K562 (cell line): ENCODE results near the gene FCGR3A.

Experiments used
- CGGBP1 ChIP-seq: fragments of 250-450 bp; sonication (Bioruptor Pico); IDR thresholded peaks from 2 replicates; pipeline ENCODE4 v1.9.0; 2021; ENCODE audit warnings: mild to moderate bottlenecking
- ESRRA ChIP-seq: fragments of 450-650 bp; IDR thresholded peaks from 2 replicates; pipeline ENCODE4 v1.6.1; 2014; ENCODE audit warnings: low read depth, mild to moderate bottlenecking, moderate library complexity, borderline replicate concordance
- FOSL1 ChIP-seq: fragments of 200-800 bp; sonication (Bioruptor generic); conservative IDR thresholded peaks from 2 replicates; pipeline ENCODE4 v1.6.1; 2016; ENCODE audit warnings: missing genetic modification characterization, missing compliant biosample characterization
- FOXO4 ChIP-seq: fragments of 450-650 bp; formaldehyde crosslinking; IDR thresholded peaks from 2 replicates; pipeline ENCODE4 v1.4.0; 2020; ENCODE audit warnings: mild to moderate bottlenecking, moderate library complexity
- MYC ChIP-seq, 2 experiments: fragments of 250-450 bp in 1 of 2; sonication (Bioruptor Pico) in 1 of 2; IDR thresholded peaks; 2 replicates each; pipeline versions ENCODE4 v1.5.1 to v1.6.1; 2012 to 2021; ENCODE audit warnings: low read depth in 2 of 2, borderline replicate concordance in 1 of 2, improper control_type of control experiment in 1 of 2, low read length in 1 of 2, mild to moderate bottlenecking in 1 of 2, moderate library complexity in 1 of 2
- NBN ChIP-seq: fragments of 450-650 bp; IDR thresholded peaks from 2 replicates; pipeline ENCODE4 v1.6.1; 2016; ENCODE audit warnings: low read depth, mild to moderate bottlenecking
- SP1 ChIP-seq: sonication (generic); formaldehyde crosslinking; IDR thresholded peaks from 2 replicates; pipeline ENCODE4 v1.8.1; 2022; ENCODE audit warnings: mild to moderate bottlenecking, missing genetic modification reagents
- ZNF57 ChIP-seq: fragments of 450-650 bp; formaldehyde crosslinking; IDR thresholded peaks from 2 replicates; pipeline ENCODE4 v1.4.0; 2020; ENCODE audit warnings: mild to moderate bottlenecking, moderate library complexity

- no peak for TF ChIP-seq ZNF57 (CRISPR knock-in tag)
- no peak for TF ChIP-seq NBN
- TF ChIP-seq FOXO4 (CRISPR knock-in tag): no peak
- TF ChIP-seq MYC (IDR thresholded peaks at IDR 0.05; ENCODE audit: low read depth, low read length): no peak
- no peak for TF ChIP-seq MYC (CRISPR knock-in tag; IDR thresholded peaks at IDR 0.05; ENCODE audit: borderline replicate concordance, low read depth)
- no peak for TF ChIP-seq ESRRA
- TF ChIP-seq FOSL1 (tag): no peak
- no peak for TF ChIP-seq SP1 (CRISPR knock-in tag)
- no peak for TF ChIP-seq CGGBP1 (CRISPR knock-in tag)
Measured at GRCh38 chr1:161497961-161498360, 51.7 kb downstream of the FCGR3A start.
